HEK293 (cell line): Measurements from ENCODE around the gene PAQR9.

Experiments
- CTCF ChIP-seq: fragments of 450-650 bp; formaldehyde crosslinking; IDR thresholded peaks from 2 replicates; pipeline ENCODE4 v1.5.1; 2016; ENCODE audit warnings: missing biosample characterization, missing genetic modification characterization
- SP2 ChIP-seq: fragments of 450-650 bp; formaldehyde crosslinking; IDR thresholded peaks from 2 replicates; pipeline ENCODE4 v1.5.1; 2016; ENCODE audit warnings: missing biosample characterization, missing genetic modification characterization
- ZBTB11 ChIP-seq: fragments of 450-650 bp; formaldehyde crosslinking; conservative IDR thresholded peaks from 2 replicates; pipeline ENCODE4 v1.5.1; 2016; ENCODE audit warnings: low read depth, missing biosample characterization, missing genetic modification characterization
- ZEB2 ChIP-seq: fragments of 450-650 bp; formaldehyde crosslinking; IDR thresholded peaks from 2 replicates; pipeline ENCODE4 v1.5.1; 2016; ENCODE audit warnings: missing biosample characterization, missing genetic modification characterization
- ZNF24 ChIP-seq: fragments of 450-650 bp; formaldehyde crosslinking; IDR thresholded peaks from 2 replicates; pipeline ENCODE4 v1.5.1; 2016; ENCODE audit warnings: missing biosample characterization, missing genetic modification characterization

GRCh38 chr3:142987080-142987700, 23.7 kb upstream of the PAQR9 start:
- no peak for TF ChIP-seq ZEB2
- no peak for TF ChIP-seq SP2 (tag by site-specific recombination)
- no peak for TF ChIP-seq ZBTB11
- TF ChIP-seq CTCF (tag by site-specific recombination): no peak
- no peak for TF ChIP-seq ZNF24 (tag by site-specific recombination)
